IMR-90 (cell line): ENCODE data around the gene ASF1B. TPM values are rescaled to one million over a fixed set of nuclear protein-coding genes. Genes with fewer than 3 reads are reported as not detected.
A peak's percentile ranks its signal among the peaks of the same experiment; 100 is the strongest.

ENCODE experiments used
- ATAC-seq: fragments of 200-7000 bp; cut with Tn5 transposase; 2 replicates; pipeline ENCODE4 v1.9.1; 2020; ENCODE audit warnings: low read depth, mild to moderate bottlenecking, moderate library complexity
- BruUV-seq: library from RNA; stranded (reverse); fragments of 400-500 nt; replicated peaks from 2 replicates; lab custom pipeline; 2021; lab: Mats Ljungman, UMichigan
- CTCF ChIA-PET: fragments of 300-600 bp; formaldehyde crosslinking; extraction: SDS; loops from one replicate; lab custom pipeline; 2021; ENCODE audit warnings: antibody characterized with exemption; lab: Yijun Ruan, JAX
- POLR2A ChIA-PET: fragments of 300-600 bp; sonication (Branson Sonifier 250); formaldehyde crosslinking; loops from one replicate; lab custom pipeline; 2022; ENCODE audit warnings: antibody characterized with exemption; ENCODE audit not compliant: unreplicated experiment; lab: Charles Lee
- DNase-seq: peaks from one replicate; pipeline ENCODE4 v3.0.0; 2013
- H2AFZ ChIP-seq: replicated peaks from 2 replicates; pipeline ENCODE3; 2013; ENCODE audit warnings: low read length, mild to moderate bottlenecking; ENCODE audit not compliant: poor library complexity
- H2AK5ac ChIP-seq: 2 replicates; pipeline ENCODE4 v1.6.1; 2013; ENCODE audit warnings: low read depth, low read length, inconsistent platforms
- H2AK9ac ChIP-seq: replicated peaks from 2 replicates; pipeline ENCODE3; 2013; ENCODE audit warnings: mild to moderate bottlenecking, low read depth, low read length, moderate library complexity; ENCODE audit not compliant: poor library complexity
- H2BK120ac ChIP-seq: 2 replicates; pipeline ENCODE4 v1.6.1; 2013; ENCODE audit warnings: low read depth, low read length, inconsistent platforms
- H2BK15ac ChIP-seq: 3 replicates; pipeline ENCODE4 v1.6.1; 2013; ENCODE audit warnings: low read depth, low read length, inconsistent platforms
- H2BK20ac ChIP-seq: 2 replicates; pipeline ENCODE4 v1.6.1; 2013; ENCODE audit warnings: low read depth, mild to moderate bottlenecking, inconsistent platforms, low read length, moderate library complexity
- H2BK5ac ChIP-seq: 2 replicates; pipeline ENCODE4 v1.6.1; 2013; ENCODE audit warnings: mild to moderate bottlenecking, low read depth, low read length, inconsistent platforms; ENCODE audit not compliant: poor library complexity, severe bottlenecking
- H3K14ac ChIP-seq: replicated peaks from 2 replicates; pipeline ENCODE4 v1.6.1; 2013; ENCODE audit warnings: low read depth, low read length, inconsistent platforms
- H3K18ac ChIP-seq: 2 replicates; pipeline ENCODE4 v1.6.1; 2013; ENCODE audit warnings: low read depth, low read length, control low read depth
- H3K23ac ChIP-seq: 2 replicates; pipeline ENCODE4 v1.6.1; 2013; ENCODE audit warnings: low read depth, low read length, inconsistent platforms
- H3K27ac ChIP-seq: 2 replicates; pipeline ENCODE4 v1.5.1; 2013; ENCODE audit warnings: mild to moderate bottlenecking, control low read depth, low read length; ENCODE audit not compliant: insufficient read depth
- H3K27me3 ChIP-seq: 2 replicates; pipeline ENCODE4 v1.6.1; 2013; ENCODE audit warnings: low read length; ENCODE audit not compliant: control insufficient read depth, insufficient read depth
- H3K36me3 ChIP-seq: 2 replicates; pipeline ENCODE4 v1.6.1; 2013; ENCODE audit warnings: low read length, mixed read lengths; ENCODE audit not compliant: control insufficient read depth, insufficient read depth
- H3K4ac ChIP-seq: 2 replicates; pipeline ENCODE4 v1.6.1; 2013; ENCODE audit warnings: low read depth, low read length, inconsistent platforms
- H3K4me1 ChIP-seq: 2 replicates; pipeline ENCODE4 v1.6.1; 2013; ENCODE audit warnings: low read length, mixed read lengths; ENCODE audit not compliant: control insufficient read depth, insufficient read depth
- H3K4me2 ChIP-seq: 2 replicates; pipeline ENCODE4 v1.6.1; 2013; ENCODE audit warnings: low read depth, mild to moderate bottlenecking, control low read depth, low read length, moderate library complexity
- H3K4me3 ChIP-seq: 2 replicates; pipeline ENCODE4 v1.5.1; 2013; ENCODE audit warnings: low read depth, mild to moderate bottlenecking, control low read depth, low read length, moderate library complexity; ENCODE audit not compliant: insufficient read depth
- H3K56ac ChIP-seq: 2 replicates; pipeline ENCODE4 v1.6.1; 2013; ENCODE audit warnings: low read length, inconsistent platforms; ENCODE audit not compliant: insufficient read depth; ENCODE audit errors: extremely low read depth
- H3K79me1 ChIP-seq, 2 experiments: 2 replicates each; pipeline ENCODE4 v1.6.1; 2013; ENCODE audit warnings: low read length in 2 of 2, inconsistent platforms in 1 of 2, low read depth in 1 of 2
- H3K9ac ChIP-seq: 2 replicates; pipeline ENCODE4 v1.6.1; 2013; ENCODE audit warnings: low read depth, low read length, control low read depth
- H3K9me1 ChIP-seq: 2 replicates; pipeline ENCODE4 v1.6.1; 2013; ENCODE audit warnings: low read length, inconsistent platforms; ENCODE audit not compliant: insufficient read depth
- H3K9me3 ChIP-seq: 2 replicates; pipeline ENCODE4 v1.6.1; 2013; ENCODE audit warnings: low read length; ENCODE audit not compliant: control insufficient read depth, insufficient read depth
- H4K20me1 ChIP-seq: 2 replicates; pipeline ENCODE4 v1.6.1; 2013; ENCODE audit warnings: low read length, inconsistent platforms; ENCODE audit not compliant: insufficient read depth
- H4K5ac ChIP-seq: 2 replicates; pipeline ENCODE4 v1.6.1; 2013; ENCODE audit warnings: mild to moderate bottlenecking, low read depth, low read length, control low read depth
- H4K8ac ChIP-seq, 2 experiments: 2 replicates each; pipeline ENCODE4 v1.6.1; 2013; ENCODE audit warnings: low read depth in 2 of 2, low read length in 2 of 2, control low read depth in 1 of 2, inconsistent platforms in 1 of 2
- H4K91ac ChIP-seq: 2 replicates; pipeline ENCODE4 v1.6.1; 2013; ENCODE audit warnings: low read depth, low read length, inconsistent platforms; ENCODE audit not compliant: insufficient read depth
- CEBPB ChIP-seq: IDR thresholded peaks from 2 replicates; pipeline ENCODE4 v1.6.1; 2012; ENCODE audit warnings: low read depth, low read length, improper control_type of control experiment
- CHD1 ChIP-seq: IDR thresholded peaks from 2 replicates; pipeline ENCODE4 v1.6.1; 2012; ENCODE audit warnings: low read depth, low read length, improper control_type of control experiment
- CTCF ChIP-seq: conservative IDR thresholded peaks from 2 replicates; pipeline ENCODE4 v1.5.1; 2012; ENCODE audit warnings: mild to moderate bottlenecking, low read depth, low read length, improper control_type of control experiment
- ELK1 ChIP-seq: fragments of 150-350 bp; IDR thresholded peaks from 2 replicates; pipeline ENCODE4 v1.6.1; 2016; ENCODE audit warnings: low read depth, mild to moderate bottlenecking, low read length, moderate library complexity, borderline replicate concordance
- MAFK ChIP-seq: IDR thresholded peaks from 2 replicates; pipeline ENCODE4 v1.6.1; 2012; ENCODE audit warnings: low read depth, low read length, improper control_type of control experiment
- MAZ ChIP-seq: IDR thresholded peaks from 2 replicates; pipeline ENCODE4 v1.6.1; 2012; ENCODE audit warnings: low read depth, mild to moderate bottlenecking, low read length, improper control_type of control experiment, moderate library complexity, borderline replicate concordance
- MXI1 ChIP-seq: IDR thresholded peaks from 2 replicates; pipeline ENCODE4 v1.6.1; 2012; ENCODE audit warnings: low read depth, mild to moderate bottlenecking, low read length, moderate library complexity, borderline replicate concordance
- RCOR1 ChIP-seq: IDR thresholded peaks from 2 replicates; pipeline ENCODE4 v1.6.1; 2012; ENCODE audit warnings: mild to moderate bottlenecking, low read length, improper control_type of control experiment; ENCODE audit not compliant: insufficient replicate concordance
- RFX5 ChIP-seq: IDR thresholded peaks from 2 replicates; pipeline ENCODE4 v1.8.0; 2012; ENCODE audit warnings: low read depth, mild to moderate bottlenecking, low read length, moderate library complexity
- SMC3 ChIP-seq: fragments of 150-350 bp; IDR thresholded peaks from 2 replicates; pipeline ENCODE4 v1.6.1; 2016; ENCODE audit warnings: low read depth, mild to moderate bottlenecking, antibody characterized with exemption, low read length, moderate library complexity
- USF2 ChIP-seq: fragments of 150-350 bp; IDR thresholded peaks from 2 replicates; pipeline ENCODE4 v1.6.1; 2017; ENCODE audit warnings: mild to moderate bottlenecking, antibody characterized with exemption, low read length, low read depth
- WGBS, 2 experiments: methylation state at CpG; one replicate each; pipeline versions ENCODE4 v1.1.5 to v1.1.7; 2013; ENCODE audit warnings: missing lambda C conversion rate in 2 of 2; ENCODE audit not compliant: insufficient read length in 1 of 2; ENCODE audit errors: extremely low coverage in 2 of 2; 5-methylcytosine and 5-hydroxymethylcytosine counted together
- dilution Hi-C: fragments of 300-500 bp; cut with HindIII; formaldehyde crosslinking; loops from one replicate; pipeline ENCODE4 v1.14.3; 2018; ENCODE audit warnings: low sequenced_read_pairs; ENCODE audit not compliant: unreplicated experiment
- in situ Hi-C: fragments of 300-500 bp; cut with MboI; formaldehyde crosslinking; loops from 3 replicates; pipeline ENCODE4 v1.14.3; 2019; ENCODE audit warnings: low sequenced_read_pairs, inconsistent platforms, mixed read lengths
- intact Hi-C: fragments of 100-400 bp; cut with micrococcal nuclease; formaldehyde crosslinking; loops from 2 replicates; pipeline ENCODE4 v1.10.0; 2022
- polyA plus RNA-seq, 3 experiments: library from polyadenylated mRNA; depleted of rRNA; stranded (reverse); fragments of >200 nt; gene quantifications; 2 replicates each; pipeline ENCODE4 v1.2.3, GENCODE V29; 2012; ENCODE audit warnings: low replicate concordance in 1 of 3
- total RNA-seq: library from RNA; depleted of rRNA; stranded (reverse); fragments of >200 nt; gene quantifications from 2 replicates; pipeline ENCODE4 v1.2.3, GENCODE V29; 2012

The ASF1B gene
- total and polyA plus RNA-seq, 2 of the 4 experiments (the other 2 are of a cell fraction): 10.4 to 12.1 TPM

DNA sequence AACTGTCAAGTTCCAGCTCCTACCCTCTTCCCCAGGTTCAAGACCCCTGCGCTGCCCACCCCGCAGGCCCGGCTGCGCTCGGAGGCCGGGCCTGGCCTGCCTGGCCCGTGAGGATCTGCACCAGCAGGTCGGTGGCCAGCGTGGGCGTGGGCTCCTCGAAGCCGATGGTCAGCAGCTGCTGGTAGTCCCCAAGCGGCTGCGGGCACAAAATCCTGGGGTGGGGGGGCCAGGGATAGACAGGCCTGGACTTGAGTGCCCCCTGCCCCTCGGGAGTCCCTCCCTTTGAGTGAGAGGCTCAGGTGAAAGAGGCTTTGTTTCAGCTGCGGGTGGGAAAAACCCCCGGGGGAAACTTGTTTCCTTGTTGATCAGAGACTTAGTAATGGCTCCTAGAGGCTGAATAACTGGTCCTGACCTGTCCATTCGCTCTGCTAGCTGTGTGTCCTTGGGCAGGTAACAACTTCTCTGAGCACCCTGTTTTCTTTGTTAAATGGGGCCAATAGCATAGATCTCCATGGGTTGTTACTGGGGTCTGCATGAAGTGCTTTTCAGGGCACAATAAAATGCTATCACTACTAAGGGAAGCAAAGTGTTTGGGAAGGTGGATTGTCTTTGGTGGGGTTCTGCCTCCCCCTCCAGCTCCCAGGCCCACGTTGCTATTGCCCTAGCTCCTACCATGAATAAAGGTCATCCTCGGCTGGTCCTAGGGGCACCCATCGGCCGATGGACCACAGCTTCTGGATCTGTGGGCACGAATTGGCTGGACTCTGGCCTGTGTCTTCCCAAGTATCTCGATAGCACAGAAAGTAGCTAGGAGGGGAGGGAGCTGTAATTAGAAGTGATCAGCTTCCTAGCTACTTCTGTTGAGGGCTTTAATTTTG, 54.4 kb downstream of the ASF1B start:
- H4K5ac ChIP-seq: peak overlapping the region; percentile 31
- peak overlapping the region; percentile 93 for H2AFZ ChIP-seq
- peak overlapping the region; percentile 43; the same call in 1 of the 2 replicates for H3K56ac ChIP-seq
- peak overlapping the region; percentile 58 for H3K4me3 ChIP-seq
- TF ChIP-seq RFX5 (no peak), USF2 (no peak), MAFK (no peak), CEBPB (no peak), ELK1 (no peak), CTCF (no peak), MXI1 (no peak), MAZ (no peak), RCOR1 (no peak), CHD1 (no peak), SMC3 (no peak)
- peak overlapping the region; percentile 78 for H3K4ac ChIP-seq
- intact Hi-C loops: no loop called here
- H3K23ac ChIP-seq: peak overlapping the region; percentile 66
- peak overlapping the region; percentile 66 for H3K9ac ChIP-seq
- H3K9me1 ChIP-seq: peaks cover 10% of the 10 kb centered on the region; the same call in 1 of the 2 replicates
- H2BK20ac ChIP-seq: no peak overlapping the region
- ATAC-seq: peak; percentile 33
- peak overlapping the region; percentile 94 for H4K8ac ChIP-seq
- no peak overlapping the region for H2BK15ac ChIP-seq
- peaks cover 8% of the 10 kb centered on the region for H3K4me1 ChIP-seq
- peak overlapping the region; percentile 91 for H2AK9ac ChIP-seq
- H3K9me3 ChIP-seq: no peaks in the 10 kb centered on the region
- H4K20me1 ChIP-seq: no peaks in the 10 kb centered on the region
- peak overlapping the region; percentile 70 for H2BK5ac ChIP-seq
- peak overlapping the region; percentile 12; the same call in 1 of the 2 replicates for H3K18ac ChIP-seq
- peak overlapping the region; percentile 90 for H2AK5ac ChIP-seq
- peak overlapping the region; percentile 89 for H3K14ac ChIP-seq
- ChIA-PET CTCF (interaction anchor here (0.6 to 1.2 kb wide), 2 partner anchors 54 to 202 kb away, joined by 3 to 4 read pairs; partner anchors contain the start of gene ASF1B), POLR2A (no interaction called here)
- H2BK120ac ChIP-seq: no peak overlapping the region
- no peaks in the 10 kb centered on the region; the same call in 1 of the 2 replicates for H3K36me3 ChIP-seq
- BruUV-seq: no TSS peak
- H3K79me1 ChIP-seq: peaks cover 12 to 23% of the 10 kb centered on the region in 2 experiments
- dilution Hi-C loops: no loop called here
- H3K27ac ChIP-seq: peak overlapping the region; percentile 77
- peak; percentile 27 for DNase-seq
- 46% methylated on average over 8 of the region's 24 CpGs; no CpG with 5 or more reads in 1 of the 2 experiments for WGBS, 2 experiments
- peak overlapping the region; percentile 56 for H3K4me2 ChIP-seq
- H3K27me3 ChIP-seq: no peaks in the 10 kb centered on the region
- in situ Hi-C loops: loop anchor here (25.0 kb wide), 1 partner anchor 320 kb away; the partner anchor contains the start of genes C19orf53 and MRI1
- peak overlapping the region; percentile 49 for H4K91ac ChIP-seq
